Upper lobe of left lung (tissue), 4 donors: ENCODE measurements around the gene CDH13.

ENCODE experiments used
- CTCF ChIP-seq, 6 experiments: fragments of 450-650 bp in 4 of 6; fragments of 200-600 bp in 2 of 6; sonication (generic) in 2 of 6; IDR thresholded peaks; one replicate each; pipeline ENCODE4 v1.5.1; 2016 to 2019; ENCODE audit warnings: antibody characterized with exemption in 6 of 6
- EP300 ChIP-seq, 4 donors: sonication (generic); formaldehyde crosslinking; IDR thresholded peaks; one replicate each; pipeline ENCODE4 v1.5.1; 2017; ENCODE audit warnings: antibody characterized with exemption in 4 of 4, control low read depth in 2 of 4
- POLR2A ChIP-seq, 4 donors: fragments of 450-650 bp; IDR thresholded peaks; one replicate each; pipeline ENCODE4 v1.5.1; 2016 to 2017; ENCODE audit warnings: antibody characterized with exemption in 4 of 4, mild to moderate bottlenecking in 2 of 4
- POLR2AphosphoS5 ChIP-seq, 2 donors: sonication (generic); formaldehyde crosslinking; IDR thresholded peaks; one replicate each; pipeline ENCODE4 v1.5.1; 2017; ENCODE audit warnings: antibody characterized with exemption in 2 of 2

GRCh38 chr16:82992786-82993185 lies 366.0 kb downstream of the CDH13 start:
- TF ChIP-seq POLR2A (IDR thresholded peaks at IDR 0.05) (no peak), CTCF (IDR thresholded peaks at IDR 0.05) (no peak), EP300 (IDR thresholded peaks at IDR 0.05) (no peak), POLR2AphosphoS5 (IDR thresholded peaks at IDR 0.05) (no peak)
